Fibroblast of lung (primary cell): Measurements from ENCODE around the gene TMEM109. TPM values are rescaled to one million over a fixed set of nuclear protein-coding genes. Genes with fewer than 3 reads are reported as not detected.

Experiments used
- DNase-seq, 2 donors: peaks; one replicate each; pipeline versions ENCODE4 v3.0.0 to v3.0.0-alpha.2; 2010; ENCODE audit warnings: low read depth in 2 of 2
- H2AFZ ChIP-seq: 2 replicates; pipeline ENCODE4 v1.5.1; 2012; ENCODE audit warnings: low read length, control low read depth, inconsistent platforms
- H3K27ac ChIP-seq: 2 replicates; pipeline ENCODE4 v1.5.1; 2011; ENCODE audit warnings: low read length, control low read depth; ENCODE audit not compliant: insufficient read depth
- H3K27me3 ChIP-seq: 2 replicates; pipeline ENCODE4 v1.5.1; 2011; ENCODE audit warnings: mild to moderate bottlenecking, low read length; ENCODE audit not compliant: control insufficient read depth, insufficient read depth
- H3K36me3 ChIP-seq: 2 replicates; pipeline ENCODE4 v1.5.1; 2011; ENCODE audit warnings: low read length; ENCODE audit not compliant: control insufficient read depth, insufficient read depth
- H3K4me1 ChIP-seq: 2 replicates; pipeline ENCODE4 v1.5.1; 2011; ENCODE audit warnings: low read length; ENCODE audit not compliant: control insufficient read depth, insufficient read depth; ENCODE audit errors: extremely low read depth
- H3K4me2 ChIP-seq: 2 replicates; pipeline ENCODE4 v1.5.1; 2011; ENCODE audit warnings: low read length, control low read depth; ENCODE audit not compliant: insufficient read depth; ENCODE audit errors: extremely low read depth
- H3K4me3 ChIP-seq, 4 experiments: fragments of 200-600 bp in 1 of 4; sonication (generic) in 1 of 4; replicated peaks in 1 of 4; 2 replicates each; pipeline ENCODE4 v1.5.1; 2011 to 2016; ENCODE audit warnings: low read length in 4 of 4, low read depth in 3 of 4, mild to moderate bottlenecking in 3 of 4, control low read depth in 2 of 4, inconsistent platforms in 1 of 4, mixed read lengths in 1 of 4; ENCODE audit not compliant: insufficient read depth in 1 of 4; ENCODE audit errors: control extremely low read depth in 1 of 4
- H3K79me2 ChIP-seq: 2 replicates; pipeline ENCODE4 v1.5.1; 2012; ENCODE audit warnings: mild to moderate bottlenecking, low read length, inconsistent platforms; ENCODE audit not compliant: control insufficient read depth, insufficient read depth
- H3K9ac ChIP-seq: 2 replicates; pipeline ENCODE4 v1.5.1; 2011; ENCODE audit warnings: mild to moderate bottlenecking, low read length, control low read depth; ENCODE audit not compliant: insufficient read depth
- H3K9me3 ChIP-seq: 2 replicates; pipeline ENCODE4 v1.5.1; 2012; ENCODE audit warnings: low read depth, low read length; ENCODE audit not compliant: control insufficient read depth, insufficient read depth
- H4K20me1 ChIP-seq: 2 replicates; pipeline ENCODE4 v1.5.1; 2011; ENCODE audit warnings: low read length; ENCODE audit not compliant: control insufficient read depth, insufficient read depth; ENCODE audit errors: extremely low read depth
- CTCF ChIP-seq, 2 donors: IDR thresholded peaks in 1 of 2; conservative IDR thresholded peaks in 1 of 2; 1 replicate in 1 of 2; 2 replicates in 1 of 2; pipeline ENCODE4 v1.5.1; 2011 to 2012; ENCODE audit warnings: low read length in 2 of 2, control low read depth in 1 of 2, inconsistent platforms in 1 of 2, low read depth in 1 of 2, mild to moderate bottlenecking in 1 of 2
- EZH2 ChIP-seq: IDR thresholded peaks from 2 replicates; pipeline ENCODE4 v1.5.1; 2012; ENCODE audit warnings: low read length, control low read depth, mild to moderate bottlenecking; ENCODE audit errors: missing control alignments
- polyA plus RNA-seq, 2 donors: library from polyadenylated mRNA; depleted of rRNA in 1 of 2; stranded (reverse) in 1 of 2; unstranded in 1 of 2; fragments of >200 nt; gene quantifications; 2 replicates each; pipeline ENCODE4 v1.2.1, GENCODE V29; 2011 to 2012; ENCODE audit warnings: missing spikeins in 1 of 2
- total RNA-seq: library from RNA; depleted of rRNA; stranded (reverse); fragments of >200 nt; gene quantifications from 2 replicates; pipeline ENCODE4 v1.2.1, GENCODE V29; 2014

TMEM109 gene
- total and polyA plus RNA-seq, 2 donors (not counting 1 experiment from before 2014, with no cell fraction given): 21.5 to 34.9 TPM

GRCh38 chr11:60915248-60915914 is 1.4 kb downstream of the TMEM109 start:
- H2AFZ ChIP-seq: peak overlapping the region; percentile 52
- peak; percentile 61 to 62 for DNase-seq
- H3K36me3 ChIP-seq: peaks cover 2% of the 10 kb centered on the region
- no peaks in the 10 kb centered on the region for H3K9me3 ChIP-seq
- no peaks in the 10 kb centered on the region for H4K20me1 ChIP-seq
- peak overlapping the region; percentile 78 to 88 (median 84) for H3K4me3 ChIP-seq
- no peak overlapping the region for H3K9ac ChIP-seq
- peak; percentile 2 to 14 for TF ChIP-seq CTCF (conservative IDR thresholded peaks at IDR 0.05 in 1 of 2, IDR thresholded peaks at IDR 0.05 in 1 of 2; ENCODE audit: low read depth in 1 of 2, low read length in 2 of 2)
- TF ChIP-seq EZH2: no peak
- H3K79me2 ChIP-seq: peaks cover 20% of the 10 kb centered on the region
- peaks cover 10% of the 10 kb centered on the region for H3K27me3 ChIP-seq
- H3K4me2 ChIP-seq: peak overlapping the region; percentile 99
- peak overlapping the region; percentile 66 for H3K27ac ChIP-seq
- peaks cover 12% of the 10 kb centered on the region for H3K4me1 ChIP-seq

GRCh38 chr11:60916669-60917206 is 2.8 kb downstream of the TMEM109 start:
- TF ChIP-seq EZH2 (no peak), CTCF (conservative IDR thresholded peaks at IDR 0.05 in 1 of 2, IDR thresholded peaks at IDR 0.05 in 1 of 2; ENCODE audit: low read depth in 1 of 2, low read length in 2 of 2) (no peak)
- Histone ChIP-seq H3K9ac (no peak overlapping the region), H4K20me1 (no peaks in the 10 kb centered on the region), H3K27ac (no peak overlapping the region), H3K4me1 (peaks cover 12% of the 10 kb centered on the region), H3K9me3 (no peaks in the 10 kb centered on the region), H2AFZ (no peak overlapping the region), H3K27me3 (peaks cover 4% of the 10 kb centered on the region), H3K79me2 (peaks cover 20% of the 10 kb centered on the region), H3K4me3 (no peak overlapping the region), H3K36me3 (peaks cover 11% of the 10 kb centered on the region), H3K4me2 (no peak overlapping the region)
- no peak for DNase-seq

GRCh38 chr11:60917267-60917666 is 3.3 kb downstream of the TMEM109 start:
- H4K20me1 ChIP-seq: no peaks in the 10 kb centered on the region
- H3K36me3 ChIP-seq: peaks cover 12% of the 10 kb centered on the region
- TF ChIP-seq CTCF (conservative IDR thresholded peaks at IDR 0.05 in 1 of 2, IDR thresholded peaks at IDR 0.05 in 1 of 2; ENCODE audit: low read depth in 1 of 2, low read length in 2 of 2) (no peak), EZH2 (no peak)
- H3K79me2 ChIP-seq: peaks cover 20% of the 10 kb centered on the region
- no peak overlapping the region for H3K4me3 ChIP-seq
- no peak for DNase-seq
- H3K27ac ChIP-seq: no peak overlapping the region
- H2AFZ ChIP-seq: no peak overlapping the region
- H3K4me1 ChIP-seq: peaks cover 12% of the 10 kb centered on the region
- H3K9me3 ChIP-seq: no peaks in the 10 kb centered on the region
- no peak overlapping the region for H3K9ac ChIP-seq
- H3K4me2 ChIP-seq: no peak overlapping the region
- H3K27me3 ChIP-seq: peaks cover under 1% of the 10 kb centered on the region
